RWPE1 (cell line): ENCODE data around the gene KLF7.

Experiments
- CTCF ChIA-PET: fragments of 350-600 bp; sonication (Branson Sonifier 250); formaldehyde crosslinking; extraction: SDS; loops from one replicate; lab custom pipeline; 2021; lab: Yijun Ruan, JAX
- POLR2A ChIA-PET: fragments of 400-600 bp; formaldehyde crosslinking; extraction: SDS; loops from one replicate; lab custom pipeline; 2020; ENCODE audit warnings: antibody characterized with exemption; ENCODE audit not compliant: low non-redundant PET; lab: Yijun Ruan, JAX
- DNase-seq: peaks from one replicate; pipeline ENCODE4 v3.0.0; 2012; ENCODE audit warnings: low spot score
- H3K27ac ChIP-seq: fragments of 450-650 bp; 2 replicates; pipeline ENCODE4 v1.5.1; 2017
- TF ChIP-seq, protein P1 (sequence below): fragments of 450-650 bp; conservative IDR thresholded peaks from 2 replicates; pipeline ENCODE4 v1.5.1; 2017; ENCODE audit warnings: low read depth, mild to moderate bottlenecking

The KLF7 gene

DNA sequence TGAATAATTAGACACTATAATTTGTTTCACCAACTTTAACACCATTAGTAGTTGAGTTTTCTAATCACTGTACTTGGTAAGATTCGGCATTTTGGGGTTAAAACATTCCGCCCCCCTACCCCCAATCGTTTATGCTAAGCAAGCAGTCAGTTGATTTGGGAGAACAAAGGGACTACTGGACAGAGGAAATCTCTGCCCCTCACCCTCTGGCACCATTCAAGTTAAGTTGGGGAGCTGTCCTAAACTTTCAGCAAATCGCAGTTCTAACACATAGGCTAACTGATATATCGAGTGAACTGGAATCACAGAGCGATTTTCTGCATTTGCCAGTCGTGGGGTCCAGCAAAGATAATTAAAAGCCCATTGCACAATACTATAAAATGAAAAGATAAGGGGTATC, 5.6 kb downstream of the KLF7 start:
- no peak overlapping the region for H3K27ac ChIP-seq
- CTCF ChIA-PET: no interaction called here

DNA sequence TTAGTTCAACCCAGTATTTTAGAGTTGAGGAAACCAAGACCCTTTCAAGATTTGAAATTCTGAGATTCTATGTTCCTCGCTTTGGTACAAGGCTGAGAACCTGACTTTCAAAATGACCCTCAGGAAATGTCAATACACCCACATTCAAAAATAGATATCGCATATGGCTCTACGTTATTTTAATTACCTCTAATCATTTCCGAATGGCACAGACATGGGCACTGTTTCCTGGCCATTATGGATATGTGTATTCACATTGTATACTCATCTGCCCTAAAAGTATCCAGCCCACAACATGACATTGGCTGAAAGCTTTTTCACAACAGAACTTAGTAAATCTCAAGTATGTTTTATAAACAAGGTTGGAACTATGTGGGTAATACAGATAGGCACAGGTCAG, 6.7 kb downstream of the KLF7 start:
- ChIA-PET CTCF (interaction anchor here (0.9 kb wide), 1 partner anchor 179 kb away, joined by 3 read pairs; no protein-coding TSS in a partner anchor), POLR2A (no interaction called here)
- TF ChIP-seq, protein P1, sequence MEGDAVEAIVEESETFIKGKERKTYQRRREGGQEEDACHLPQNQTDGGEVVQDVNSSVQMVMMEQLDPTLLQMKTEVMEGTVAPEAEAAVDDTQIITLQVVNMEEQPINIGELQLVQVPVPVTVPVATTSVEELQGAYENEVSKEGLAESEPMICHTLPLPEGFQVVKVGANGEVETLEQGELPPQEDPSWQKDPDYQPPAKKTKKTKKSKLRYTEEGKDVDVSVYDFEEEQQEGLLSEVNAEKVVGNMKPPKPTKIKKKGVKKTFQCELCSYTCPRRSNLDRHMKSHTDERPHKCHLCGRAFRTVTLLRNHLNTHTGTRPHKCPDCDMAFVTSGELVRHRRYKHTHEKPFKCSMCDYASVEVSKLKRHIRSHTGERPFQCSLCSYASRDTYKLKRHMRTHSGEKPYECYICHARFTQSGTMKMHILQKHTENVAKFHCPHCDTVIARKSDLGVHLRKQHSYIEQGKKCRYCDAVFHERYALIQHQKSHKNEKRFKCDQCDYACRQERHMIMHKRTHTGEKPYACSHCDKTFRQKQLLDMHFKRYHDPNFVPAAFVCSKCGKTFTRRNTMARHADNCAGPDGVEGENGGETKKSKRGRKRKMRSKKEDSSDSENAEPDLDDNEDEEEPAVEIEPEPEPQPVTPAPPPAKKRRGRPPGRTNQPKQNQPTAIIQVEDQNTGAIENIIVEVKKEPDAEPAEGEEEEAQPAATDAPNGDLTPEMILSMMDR: no peak
- DNase-seq: no peak
- no peak overlapping the region for H3K27ac ChIP-seq

More for the DNA sequence above, 5.6 kb downstream of the KLF7 start:
- no peak for DNase-seq
- TF ChIP-seq, protein P1: no peak
- POLR2A ChIA-PET: no interaction called here

DNA sequence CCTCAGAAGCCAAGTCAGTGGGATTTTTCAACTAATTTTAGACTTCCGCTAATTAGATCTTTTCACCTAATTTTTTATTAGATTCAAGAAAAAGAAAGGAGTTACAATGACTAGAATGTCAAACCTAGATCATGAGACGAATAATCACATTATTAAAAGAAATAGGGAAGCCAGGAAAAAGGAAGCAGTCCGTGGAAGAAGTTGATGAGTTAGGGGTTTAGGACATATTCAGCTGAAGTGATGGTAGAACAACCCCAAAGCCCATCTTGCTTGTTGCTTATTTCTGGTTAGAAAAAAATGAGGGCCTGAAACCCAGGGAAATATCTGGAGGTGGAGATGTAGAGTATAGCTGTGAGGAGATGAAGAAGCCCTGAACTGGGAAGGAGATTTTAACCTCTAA, 8.0 kb downstream of the KLF7 start:
- ChIA-PET POLR2A (no interaction called here), CTCF (no interaction called here)
- DNase-seq: no peak
- no peak overlapping the region for H3K27ac ChIP-seq
- TF ChIP-seq, protein P1: no peak

DNA sequence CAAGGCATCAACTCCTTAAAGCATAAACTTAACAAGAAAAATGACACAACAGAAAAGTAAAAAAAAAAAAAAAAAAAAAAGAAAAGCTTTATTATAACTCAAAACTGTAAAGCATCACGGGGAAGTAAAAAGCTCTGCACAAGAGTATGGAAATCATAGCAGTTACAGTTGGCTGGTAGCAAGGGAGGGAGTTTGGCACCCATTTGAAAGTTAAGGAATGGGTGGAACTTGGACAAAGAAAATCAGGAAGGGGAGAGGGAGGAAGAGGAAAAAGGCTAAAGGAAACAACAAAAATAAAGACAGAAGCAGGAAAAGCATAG, 8.6 kb downstream of the KLF7 start:
- DNase-seq: no peak
- ChIA-PET CTCF (interaction anchor here (0.7 kb wide), 1 partner anchor 138 kb away, joined by 3 read pairs; no protein-coding TSS in a partner anchor), POLR2A (interaction anchor here (0.7 to 0.8 kb wide), 2 partner anchors 9 to 10 kb away, joined by 3 read pairs; partner anchors contain the start of gene KLF7)
- TF ChIP-seq, protein P1: no peak
- H3K27ac ChIP-seq: no peak overlapping the region

DNA sequence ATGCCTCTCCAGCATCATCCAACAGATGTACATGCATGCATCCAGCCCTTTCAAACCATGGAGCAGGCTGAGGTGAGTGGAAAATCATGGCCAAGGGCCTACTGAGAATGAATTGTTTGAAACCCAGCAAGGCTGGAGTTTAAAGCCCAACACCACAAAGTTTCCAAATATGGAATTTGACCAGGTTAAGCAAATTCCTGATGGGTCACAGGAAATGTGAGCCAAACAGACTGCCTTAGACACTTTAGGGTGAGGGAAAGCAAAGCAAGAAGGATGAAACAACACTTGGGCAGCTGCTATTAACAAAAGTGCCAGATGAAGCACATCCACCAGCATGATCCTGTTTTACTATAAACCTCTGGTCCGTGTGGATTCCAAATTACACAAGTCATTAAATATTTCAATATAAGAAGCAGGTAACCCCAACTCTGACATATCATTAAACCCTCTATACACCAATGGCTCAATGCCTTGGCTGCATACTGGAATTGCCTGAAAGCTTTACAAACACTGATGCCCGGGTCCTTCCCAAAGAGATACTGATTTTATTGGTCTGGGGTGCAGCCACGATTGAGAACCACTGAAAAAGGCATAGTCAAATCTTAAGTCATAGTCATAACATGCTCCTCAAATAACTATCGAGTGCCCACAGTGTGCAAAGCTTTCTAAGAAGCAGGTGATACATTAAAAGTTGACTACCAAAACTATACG, 9.1 kb downstream of the KLF7 start:
- H3K27ac ChIP-seq: no peak overlapping the region
- TF ChIP-seq, protein P1: no peak
- POLR2A ChIA-PET: interaction anchor here (0.7 to 0.8 kb wide), 2 partner anchors 10 to 11 kb away, joined by 3 read pairs; partner anchors contain the start of gene KLF7
- CTCF ChIA-PET: interaction anchor here (0.7 kb wide), 1 partner anchor 138 kb away, joined by 3 read pairs; no protein-coding TSS in a partner anchor
- DNase-seq: no peak

DNA sequence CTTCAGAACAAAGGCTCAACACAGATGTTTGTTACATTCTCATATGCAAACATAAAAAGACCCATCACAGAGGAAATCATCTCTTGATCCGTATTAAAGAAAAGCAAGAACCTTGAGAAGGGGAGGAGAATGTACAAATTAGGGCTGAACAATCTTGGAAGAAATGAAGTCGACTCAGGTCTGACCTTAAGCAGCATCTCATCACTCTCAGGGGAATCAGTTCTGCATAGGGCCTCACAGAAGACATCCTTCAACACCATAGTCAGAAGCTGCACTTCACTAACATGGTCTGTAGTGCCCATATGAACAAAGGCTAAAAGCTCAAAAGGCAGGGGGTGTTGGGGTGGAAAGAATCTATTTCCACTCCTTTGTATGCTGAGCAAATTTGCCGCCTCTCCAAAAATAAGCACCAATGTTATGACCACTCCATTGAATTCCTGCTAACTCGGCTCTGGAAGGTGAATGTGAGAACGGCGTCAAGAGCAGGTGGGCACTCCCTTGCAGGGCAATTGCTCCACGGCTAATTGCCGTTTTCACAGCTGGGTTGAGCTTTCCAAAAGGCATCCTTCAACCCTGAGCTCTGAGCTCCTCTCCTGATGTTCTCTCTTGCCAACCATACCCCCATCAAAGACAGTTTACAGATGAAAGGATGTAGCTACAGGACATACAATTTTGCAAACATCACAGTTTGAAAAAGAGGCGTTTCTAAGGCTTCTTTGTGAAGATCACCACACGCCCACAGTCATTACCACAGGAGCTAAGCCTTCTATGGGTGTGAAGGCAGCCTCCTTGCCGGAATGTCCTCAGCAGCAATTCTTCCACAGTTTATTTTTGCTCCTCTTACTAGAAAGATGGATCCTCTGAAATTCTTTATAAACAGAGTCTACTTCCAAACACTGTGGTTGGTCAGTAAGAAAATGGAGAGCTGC, 10.0 kb downstream of the KLF7 start:
- TF ChIP-seq, protein P1: no peak
- DNase-seq: no peak
- ChIA-PET POLR2A (no interaction called here), CTCF (no interaction called here)
- H3K27ac ChIP-seq: no peak overlapping the region
